ENCODE measurements around the gene LRRK1. TPM values are rescaled to one million over a fixed set of nuclear protein-coding genes. Genes with fewer than 3 reads are reported as not detected.

LRRK1 gene
- total and polyA plus RNA-seq, 2 experiments from 2014 or later, result 6.2 to 6.4 TPM

DNA sequence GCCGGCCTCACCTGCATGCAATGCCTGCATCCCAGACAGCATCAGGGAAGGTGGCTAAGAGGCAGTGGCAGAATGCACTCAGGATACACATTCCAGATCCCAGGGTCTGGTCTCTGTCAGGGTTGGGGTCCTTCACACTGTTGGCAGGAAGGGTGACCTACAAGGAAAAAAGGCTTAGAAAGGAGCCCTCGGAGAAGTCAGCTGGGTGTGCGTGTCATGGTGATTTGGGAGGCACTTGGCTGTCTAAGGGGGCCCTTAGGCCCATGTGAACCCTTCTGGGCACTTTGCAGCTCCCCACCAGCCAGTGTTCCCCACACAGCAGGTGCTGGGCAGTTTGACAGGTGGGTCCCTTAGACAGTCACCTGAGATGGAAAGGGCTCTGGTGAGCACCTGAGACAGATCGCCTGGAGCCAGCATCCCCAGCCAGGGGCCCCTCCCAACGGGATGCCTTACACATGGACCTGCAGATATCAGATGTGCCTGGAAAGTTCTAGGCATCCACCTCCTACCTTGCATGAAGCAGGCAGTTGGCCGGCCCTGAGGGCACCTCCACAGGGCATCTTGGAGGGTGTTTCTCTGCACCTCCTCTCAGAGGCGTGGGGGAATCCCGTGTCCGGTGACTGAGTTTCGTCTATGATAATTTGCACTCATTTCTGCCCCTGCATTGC is 131.6 kb downstream of the LRRK1 start:
- no peak overlapping the region for H3K4me3 ChIP-seq

GRCh38 chr15:101051291-101052030 is 132.3 kb downstream of the LRRK1 start:
- no peak for DNase-seq
- Histone ChIP-seq H4K20me1 (ENCODE audit: insufficient read depth) (no peaks in the 10 kb centered on the region), H3K9me2 (ENCODE audit: insufficient read depth) (no peaks in the 10 kb centered on the region), H3K9ac (no peak overlapping the region), H3K36me3 (ENCODE audit: low read depth) (no peaks in the 10 kb centered on the region; the same call in 1 of the 2 replicates), H3K4me3 (no peak overlapping the region), H3K79me2 (ENCODE audit: insufficient read depth) (no peaks in the 10 kb centered on the region), H3K27ac (no peak overlapping the region), H3K27me3 (replicated peaks; ENCODE audit: insufficient read depth) (no peaks in the 10 kb centered on the region), H3F3A (ENCODE audit: insufficient read depth) (no peaks in the 10 kb centered on the region), H2AFZ (no peak overlapping the region), H3K4me2 (ENCODE audit: unreplicated experiment) (no peak overlapping the region), H3K9me3 (ENCODE audit: low read depth) (no peaks in the 10 kb centered on the region), H3K4me1 (ENCODE audit: insufficient read depth) (no peaks in the 10 kb centered on the region)
- in situ Hi-C loops (cut with MboI), result no loop called here
- TF ChIP-seq EZH2 (IDR thresholded peaks at IDR 0.05; ENCODE audit: insufficient read depth, poor library complexity, severe bottlenecking) (no peak), EZH2phosphoT487 (IDR thresholded peaks at IDR 0.05; ENCODE audit: insufficient read depth, low read depth) (no peak)
- 92 to 94% methylated on average over 27 to 28 of the region's 28 CpGs for WGBS, 2 experiments (ENCODE audit: low coverage in 1 of 2, low lambda C conversion rate in 2 of 2, missing lambda C conversion rate in 2 of 2)

More for the DNA sequence above, 131.6 kb downstream of the LRRK1 start:
- no peak for DNase-seq
- in situ Hi-C loops (cut with MboI), result no loop called here
- H3K4me2 ChIP-seq (ENCODE audit: unreplicated experiment), result no peak overlapping the region
- no peak overlapping the region for H3K9ac ChIP-seq
- TF ChIP-seq EZH2phosphoT487 (IDR thresholded peaks at IDR 0.05; ENCODE audit: insufficient read depth, low read depth), result no peak
- TF ChIP-seq EZH2 (IDR thresholded peaks at IDR 0.05; ENCODE audit: insufficient read depth, poor library complexity, severe bottlenecking), result no peak
- H3F3A ChIP-seq (ENCODE audit: insufficient read depth), result no peaks in the 10 kb centered on the region
- H3K79me2 ChIP-seq (ENCODE audit: insufficient read depth), result no peaks in the 10 kb centered on the region
- H4K20me1 ChIP-seq (ENCODE audit: insufficient read depth), result no peaks in the 10 kb centered on the region
- H3K9me2 ChIP-seq (ENCODE audit: insufficient read depth), result no peaks in the 10 kb centered on the region
- no peak overlapping the region for H2AFZ ChIP-seq
- no peak overlapping the region for H3K27ac ChIP-seq
- H3K27me3 ChIP-seq (replicated peaks; ENCODE audit: insufficient read depth), result no peaks in the 10 kb centered on the region
- 76 to 79% methylated on average over 10 of the region's 10 CpGs for WGBS, 2 experiments (ENCODE audit: low coverage in 1 of 2, low lambda C conversion rate in 2 of 2, missing lambda C conversion rate in 2 of 2)
- no peaks in the 10 kb centered on the region; the same call in 1 of the 2 replicates for H3K36me3 ChIP-seq (ENCODE audit: low read depth)
- H3K4me1 ChIP-seq (ENCODE audit: insufficient read depth), result no peaks in the 10 kb centered on the region
- no peaks in the 10 kb centered on the region for H3K9me3 ChIP-seq (ENCODE audit: low read depth)

DNA sequence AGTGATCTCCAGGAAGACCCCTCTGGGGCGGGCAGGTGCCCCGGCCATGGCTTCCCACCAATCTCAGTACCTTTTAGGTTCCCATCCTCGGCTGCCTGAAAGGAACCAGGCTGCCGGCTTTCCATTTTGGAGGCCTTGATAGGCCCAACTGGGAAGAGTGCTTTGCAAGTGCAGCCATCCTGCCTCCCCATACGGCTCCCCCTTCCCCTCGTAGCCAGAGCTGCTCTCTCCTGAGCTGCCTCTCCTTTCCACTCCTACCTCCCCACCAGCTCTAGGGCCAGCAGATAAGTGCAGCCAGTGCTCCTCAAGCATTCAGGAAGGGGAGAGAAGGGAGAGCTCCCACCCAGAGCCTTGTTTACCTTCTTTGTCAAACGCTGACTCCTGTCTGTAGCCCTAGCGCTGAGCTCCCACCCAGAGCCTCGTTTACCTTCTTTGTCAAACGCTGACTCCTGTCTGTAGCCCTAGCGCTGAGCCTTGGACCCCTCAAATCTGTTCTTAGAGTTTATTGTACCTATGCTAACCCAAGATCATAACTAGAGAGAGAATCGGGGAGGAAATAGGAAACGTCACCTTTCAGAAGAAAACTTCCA is 133.0 kb downstream of the LRRK1 start:
- Histone ChIP-seq H3K27ac (no peak overlapping the region), H3F3A (ENCODE audit: insufficient read depth) (no peaks in the 10 kb centered on the region), H3K27me3 (replicated peaks; ENCODE audit: insufficient read depth) (no peaks in the 10 kb centered on the region), H3K79me2 (ENCODE audit: insufficient read depth) (no peaks in the 10 kb centered on the region), H3K9me2 (ENCODE audit: insufficient read depth) (no peaks in the 10 kb centered on the region), H4K20me1 (ENCODE audit: insufficient read depth) (no peaks in the 10 kb centered on the region), H3K9me3 (ENCODE audit: low read depth) (no peaks in the 10 kb centered on the region), H3K36me3 (ENCODE audit: low read depth) (no peaks in the 10 kb centered on the region; the same call in 1 of the 2 replicates), H3K4me2 (ENCODE audit: unreplicated experiment) (no peak overlapping the region), H2AFZ (no peak overlapping the region), H3K9ac (no peak overlapping the region), H3K4me1 (ENCODE audit: insufficient read depth) (no peaks in the 10 kb centered on the region), H3K4me3 (no peak overlapping the region)
- in situ Hi-C loops (cut with MboI), result no loop called here
- DNase-seq, result no peak
- WGBS, 2 experiments (ENCODE audit: low coverage in 1 of 2, low lambda C conversion rate in 2 of 2, missing lambda C conversion rate in 2 of 2), result 80 to 81% methylated on average over 13 of the region's 13 CpGs
- no peak for TF ChIP-seq EZH2 (IDR thresholded peaks at IDR 0.05; ENCODE audit: insufficient read depth, poor library complexity, severe bottlenecking)
- TF ChIP-seq EZH2phosphoT487 (IDR thresholded peaks at IDR 0.05; ENCODE audit: insufficient read depth, low read depth), result no peak

DNA sequence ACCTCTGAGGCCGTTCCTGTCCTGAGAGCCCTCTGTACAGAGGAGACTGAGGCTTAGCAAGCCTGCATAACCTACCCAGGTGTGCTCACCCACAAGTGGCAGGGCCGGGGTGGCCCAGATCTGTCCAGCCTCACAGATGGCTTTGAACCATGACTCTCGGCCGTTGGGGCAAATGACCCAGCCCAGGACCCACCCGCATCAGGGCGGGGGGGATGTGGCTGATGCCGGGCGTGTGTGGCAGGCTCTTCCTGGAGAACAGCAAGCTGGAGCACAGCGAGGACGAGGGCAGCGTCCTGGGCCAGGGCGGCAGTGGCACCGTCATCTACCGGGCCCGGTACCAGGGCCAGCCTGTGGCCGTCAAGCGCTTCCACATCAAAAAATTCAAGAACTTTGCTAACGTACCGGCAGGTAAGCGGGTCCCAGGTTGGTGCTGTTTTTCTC is 133.5 kb downstream of the LRRK1 start:
- no peak overlapping the region for H2AFZ ChIP-seq
- H3F3A ChIP-seq (ENCODE audit: insufficient read depth), result no peaks in the 10 kb centered on the region
- no peak for DNase-seq
- H3K4me2 ChIP-seq (ENCODE audit: unreplicated experiment), result no peak overlapping the region
- TF ChIP-seq EZH2phosphoT487 (IDR thresholded peaks at IDR 0.05; ENCODE audit: insufficient read depth, low read depth) (no peak), EZH2 (IDR thresholded peaks at IDR 0.05; ENCODE audit: insufficient read depth, poor library complexity, severe bottlenecking) (no peak)
- no peaks in the 10 kb centered on the region; the same call in 1 of the 2 replicates for H3K36me3 ChIP-seq (ENCODE audit: low read depth)
- H3K9me2 ChIP-seq (ENCODE audit: insufficient read depth), result no peaks in the 10 kb centered on the region
- H3K9ac ChIP-seq, result no peak overlapping the region
- no peaks in the 10 kb centered on the region for H3K4me1 ChIP-seq (ENCODE audit: insufficient read depth)
- no peak overlapping the region for H3K4me3 ChIP-seq
- in situ Hi-C loops (cut with MboI), result no loop called here
- H3K27me3 ChIP-seq (replicated peaks; ENCODE audit: insufficient read depth), result no peaks in the 10 kb centered on the region
- no peak overlapping the region for H3K27ac ChIP-seq
- H3K9me3 ChIP-seq (ENCODE audit: low read depth), result no peaks in the 10 kb centered on the region
- no peaks in the 10 kb centered on the region for H3K79me2 ChIP-seq (ENCODE audit: insufficient read depth)
- WGBS, 2 experiments (ENCODE audit: low coverage in 1 of 2, low lambda C conversion rate in 2 of 2, missing lambda C conversion rate in 2 of 2), result 95 to 96% methylated on average over 20 of the region's 20 CpGs
- H4K20me1 ChIP-seq (ENCODE audit: insufficient read depth), result no peaks in the 10 kb centered on the region
